Vagina (tissue), 2 donors: ENCODE data around the gene FYCO1. TPM values are rescaled to one million over a fixed set of nuclear protein-coding genes. Genes with fewer than 3 reads are reported as not detected.

Experiments used
- DNase-seq, 2 donors: peaks; one replicate each; pipeline ENCODE4 v3.0.0-alpha.2; 2017; ENCODE audit errors: extremely low spot score in 2 of 2
- H3K27ac ChIP-seq: fragments of 200-600 bp; sonication (generic); one replicate; pipeline ENCODE4 v1.5.1; 2019
- H3K27me3 ChIP-seq: fragments of 200-600 bp; sonication (generic); one replicate; pipeline ENCODE4 v1.5.1; 2019
- H3K36me3 ChIP-seq, 2 donors: fragments of 200-600 bp; sonication (generic); one replicate each; pipeline ENCODE4 v1.5.1; 2017 to 2019
- H3K4me1 ChIP-seq: fragments of 200-600 bp; sonication (generic); one replicate; pipeline ENCODE4 v1.5.1; 2019
- H3K4me3 ChIP-seq, 2 donors: fragments of 200-600 bp; sonication (generic); 1 replicate in 1 of 2; 2 replicates in 1 of 2; pipeline ENCODE4 v1.5.1; 2016 to 2019
- H3K9me3 ChIP-seq: fragments of 200-600 bp; sonication (generic); one replicate; pipeline ENCODE4 v1.5.1; 2019
- POLR2A ChIP-seq, 2 donors: fragments of 450-650 bp; IDR thresholded peaks; one replicate each; pipeline ENCODE4 v1.6.1; 2017; ENCODE audit warnings: antibody characterized with exemption in 2 of 2, mild to moderate bottlenecking in 2 of 2, moderate library complexity in 2 of 2
- POLR2AphosphoS5 ChIP-seq, 2 donors: sonication (generic); formaldehyde crosslinking; IDR thresholded peaks; one replicate each; pipeline ENCODE4 v1.9.0; 2017; ENCODE audit warnings: antibody characterized with exemption in 2 of 2, mild to moderate bottlenecking in 2 of 2, low read depth in 1 of 2; ENCODE audit not compliant: insufficient read depth in 1 of 2
- intact Hi-C: fragments of 100-400 bp; cut with DNase I; formaldehyde crosslinking; loops from one replicate; pipeline ENCODE4 v1.15.1; 2023
- total RNA-seq: library from RNA; depleted of rRNA; stranded (reverse); fragments of >200 nt; gene quantifications from one replicate; pipeline ENCODE4 v1.2.3, GENCODE V29; 2016
- TF ChIP-seq, protein P1 (sequence below), 3 experiments: fragments of 450-650 bp in 2 of 3; fragments of 200-600 bp in 1 of 3; sonication (generic) in 1 of 3; IDR thresholded peaks; one replicate each; pipeline ENCODE4 v1.5.1; 2017 to 2019; ENCODE audit warnings: antibody characterized with exemption in 3 of 3, mild to moderate bottlenecking in 2 of 3, moderate library complexity in 2 of 3

FYCO1 gene
- total RNA-seq, 1 donor from 2014 or later: 45.7 TPM

GRCh38 chr3:45890405-45890804 lies 105.2 kb downstream of the FYCO1 start:
- no peak overlapping the region for H3K4me3 ChIP-seq
- H3K27ac ChIP-seq: no peak overlapping the region
- no peaks in the 10 kb centered on the region for H3K36me3 ChIP-seq
- DNase-seq: no peak
- TF ChIP-seq, protein P1, sequence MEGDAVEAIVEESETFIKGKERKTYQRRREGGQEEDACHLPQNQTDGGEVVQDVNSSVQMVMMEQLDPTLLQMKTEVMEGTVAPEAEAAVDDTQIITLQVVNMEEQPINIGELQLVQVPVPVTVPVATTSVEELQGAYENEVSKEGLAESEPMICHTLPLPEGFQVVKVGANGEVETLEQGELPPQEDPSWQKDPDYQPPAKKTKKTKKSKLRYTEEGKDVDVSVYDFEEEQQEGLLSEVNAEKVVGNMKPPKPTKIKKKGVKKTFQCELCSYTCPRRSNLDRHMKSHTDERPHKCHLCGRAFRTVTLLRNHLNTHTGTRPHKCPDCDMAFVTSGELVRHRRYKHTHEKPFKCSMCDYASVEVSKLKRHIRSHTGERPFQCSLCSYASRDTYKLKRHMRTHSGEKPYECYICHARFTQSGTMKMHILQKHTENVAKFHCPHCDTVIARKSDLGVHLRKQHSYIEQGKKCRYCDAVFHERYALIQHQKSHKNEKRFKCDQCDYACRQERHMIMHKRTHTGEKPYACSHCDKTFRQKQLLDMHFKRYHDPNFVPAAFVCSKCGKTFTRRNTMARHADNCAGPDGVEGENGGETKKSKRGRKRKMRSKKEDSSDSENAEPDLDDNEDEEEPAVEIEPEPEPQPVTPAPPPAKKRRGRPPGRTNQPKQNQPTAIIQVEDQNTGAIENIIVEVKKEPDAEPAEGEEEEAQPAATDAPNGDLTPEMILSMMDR (IDR thresholded peaks at IDR 0.05): no peak
- TF ChIP-seq POLR2A (IDR thresholded peaks at IDR 0.05): no peak
- TF ChIP-seq POLR2AphosphoS5 (IDR thresholded peaks at IDR 0.05; ENCODE audit: insufficient read depth in 1 of 2, low read depth in 1 of 2): no peak
- no peaks in the 10 kb centered on the region for H3K4me1 ChIP-seq
- intact Hi-C loops: no loop called here
- H3K9me3 ChIP-seq: no peaks in the 10 kb centered on the region
- H3K27me3 ChIP-seq: no peaks in the 10 kb centered on the region

DNA sequence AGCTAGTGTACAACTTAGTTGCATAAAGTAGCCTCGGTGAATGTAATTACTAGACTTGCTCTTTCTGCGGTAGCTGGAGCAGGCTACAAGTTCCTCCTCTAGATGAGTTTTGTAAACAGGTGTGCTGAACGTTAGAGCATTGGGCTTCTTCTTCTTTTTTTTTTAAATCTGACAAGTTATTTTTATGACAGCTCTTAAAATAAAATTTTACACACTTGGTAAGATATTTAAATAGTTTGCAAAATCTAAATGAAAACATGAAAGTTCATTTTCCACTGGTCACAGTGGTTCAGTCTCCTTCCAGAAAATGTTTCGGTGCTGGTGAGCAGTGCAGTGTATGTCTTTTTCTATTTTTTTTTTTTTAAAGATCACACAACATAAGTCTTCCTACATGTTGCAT lies 106.3 kb downstream of the FYCO1 start:
- no peaks in the 10 kb centered on the region for H3K4me1 ChIP-seq
- no peaks in the 10 kb centered on the region for H3K36me3 ChIP-seq
- no peak for TF ChIP-seq POLR2AphosphoS5 (IDR thresholded peaks at IDR 0.05; ENCODE audit: insufficient read depth in 1 of 2, low read depth in 1 of 2)
- TF ChIP-seq, protein P1 (IDR thresholded peaks at IDR 0.05): no peak
- TF ChIP-seq POLR2A (IDR thresholded peaks at IDR 0.05): no peak
- H3K4me3 ChIP-seq: no peak overlapping the region
- H3K27ac ChIP-seq: no peak overlapping the region
- H3K9me3 ChIP-seq: no peaks in the 10 kb centered on the region
- H3K27me3 ChIP-seq: no peaks in the 10 kb centered on the region
- intact Hi-C loops: no loop called here
- no peak for DNase-seq

GRCh38 chr3:45887759-45888511 lies 107.7 kb downstream of the FYCO1 start:
- TF ChIP-seq, protein P1 (IDR thresholded peaks at IDR 0.05): no peak
- no peak for TF ChIP-seq POLR2A (IDR thresholded peaks at IDR 0.05)
- TF ChIP-seq POLR2AphosphoS5 (IDR thresholded peaks at IDR 0.05; ENCODE audit: insufficient read depth in 1 of 2, low read depth in 1 of 2): no peak
- H3K27ac ChIP-seq: no peak overlapping the region
- intact Hi-C loops: no loop called here
- H3K9me3 ChIP-seq: no peaks in the 10 kb centered on the region
- H3K27me3 ChIP-seq: no peaks in the 10 kb centered on the region
- H3K36me3 ChIP-seq: no peaks in the 10 kb centered on the region
- H3K4me1 ChIP-seq: no peaks in the 10 kb centered on the region
- no peak for DNase-seq
- H3K4me3 ChIP-seq: no peak overlapping the region

DNA sequence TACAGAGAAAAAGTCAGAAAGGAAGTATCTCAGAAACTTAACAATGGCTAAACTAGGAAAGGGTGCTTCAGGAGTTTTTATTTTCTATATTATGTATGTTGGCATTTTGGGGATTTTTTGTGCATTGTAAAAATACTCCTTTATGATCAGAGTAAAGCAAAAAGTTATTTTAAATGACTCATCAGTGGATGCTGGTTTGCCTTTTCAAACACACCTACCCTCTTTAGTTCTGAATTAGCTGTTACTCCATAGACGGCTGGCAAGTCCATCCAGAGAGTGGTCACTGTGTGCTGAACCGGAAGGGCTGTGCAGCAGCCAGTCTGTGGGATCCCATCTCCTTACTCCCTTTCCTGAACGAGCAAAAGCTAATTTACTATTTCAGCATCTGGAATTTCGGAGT lies 108.3 kb downstream of the FYCO1 start:
- no peak for DNase-seq
- Histone ChIP-seq H3K36me3 (no peaks in the 10 kb centered on the region), H3K9me3 (no peaks in the 10 kb centered on the region), H3K4me3 (no peak overlapping the region), H3K27ac (no peak overlapping the region), H3K27me3 (no peaks in the 10 kb centered on the region), H3K4me1 (no peaks in the 10 kb centered on the region)
- TF ChIP-seq, protein P1 (IDR thresholded peaks at IDR 0.05): no peak
- TF ChIP-seq POLR2A (IDR thresholded peaks at IDR 0.05): no peak
- no peak for TF ChIP-seq POLR2AphosphoS5 (IDR thresholded peaks at IDR 0.05; ENCODE audit: insufficient read depth in 1 of 2, low read depth in 1 of 2)
- intact Hi-C loops: no loop called here

GRCh38 chr3:45885979-45886705 lies 109.5 kb downstream of the FYCO1 start, which contains the start of gene CCR9:
Gene CCR9, plus strand, starts transcription at chr3:45886543. Its CDS starts 8,391 bp downstream, at chr3:45894934.
- intact Hi-C loops: no loop called here
- Histone ChIP-seq H3K36me3 (no peaks in the 10 kb centered on the region), H3K27me3 (no peaks in the 10 kb centered on the region), H3K4me1 (peaks cover 5% of the 10 kb centered on the region), H3K4me3 (no peak within 1 kb of the TSS), H3K27ac (no peak within 1 kb of the TSS), H3K9me3 (no peaks in the 10 kb centered on the region)
- DNase-seq: no peak
- TF ChIP-seq POLR2A (IDR thresholded peaks at IDR 0.05): no peak
- TF ChIP-seq, protein P1 (IDR thresholded peaks at IDR 0.05): no peak
- TF ChIP-seq POLR2AphosphoS5 (IDR thresholded peaks at IDR 0.05; ENCODE audit: insufficient read depth in 1 of 2, low read depth in 1 of 2): no peak
